ENCODE measurements around the gene HOXB7.

The HOXB7 gene

DNA sequence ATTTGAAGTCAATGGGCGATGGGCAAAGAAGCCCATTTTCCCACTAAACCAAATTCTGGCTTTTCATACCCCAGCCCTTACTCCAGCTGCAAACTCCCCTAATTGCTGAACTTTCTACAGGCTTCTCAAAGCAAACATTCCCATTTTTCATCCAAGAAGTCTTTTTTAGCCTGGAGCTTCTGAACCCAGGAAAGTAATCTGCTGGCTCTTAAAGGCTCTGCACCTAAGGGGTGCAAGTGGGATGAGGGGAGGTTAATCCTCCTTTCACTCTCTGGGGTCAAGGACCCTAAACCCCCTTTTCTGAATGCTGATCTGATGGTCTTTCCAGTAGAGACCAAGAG is 2.4 kb downstream of the HOXB7 start:
- DNase-seq = no peak

DNA sequence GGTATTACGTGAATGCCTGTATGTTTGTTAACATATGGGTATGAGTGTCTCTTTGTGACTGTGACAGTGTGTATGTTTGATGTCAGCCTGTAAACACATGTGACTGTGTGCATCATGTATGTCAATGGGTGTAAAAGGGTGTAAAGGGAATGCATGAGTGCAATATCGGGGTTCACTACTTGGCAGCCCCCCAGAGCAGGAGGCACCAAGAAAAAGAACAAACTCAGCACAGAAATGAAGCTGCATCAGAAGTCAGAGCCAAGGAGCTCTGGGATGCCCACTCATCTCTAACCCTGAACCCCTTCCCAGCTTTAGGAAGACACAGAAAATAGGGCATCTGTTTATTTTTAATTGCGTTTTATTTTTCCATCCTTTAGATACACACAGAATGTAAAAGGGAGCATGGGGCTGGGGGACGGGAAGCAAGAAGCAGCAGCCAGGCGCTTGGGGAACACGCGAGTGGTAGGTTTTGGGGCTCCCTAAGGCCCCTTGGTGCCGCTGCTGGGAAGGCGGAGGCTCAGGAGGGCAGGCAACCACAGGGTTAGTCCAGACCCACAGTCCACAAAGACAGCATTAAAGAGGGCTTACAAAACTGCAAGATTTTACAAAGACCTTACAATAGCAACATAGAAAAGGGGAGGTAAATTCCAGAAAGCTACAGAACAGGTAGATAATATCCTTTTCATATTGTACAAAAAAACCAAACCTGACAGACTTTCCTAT is 3.8 kb downstream of the HOXB7 start:
- DNase-seq = no peak

DNA sequence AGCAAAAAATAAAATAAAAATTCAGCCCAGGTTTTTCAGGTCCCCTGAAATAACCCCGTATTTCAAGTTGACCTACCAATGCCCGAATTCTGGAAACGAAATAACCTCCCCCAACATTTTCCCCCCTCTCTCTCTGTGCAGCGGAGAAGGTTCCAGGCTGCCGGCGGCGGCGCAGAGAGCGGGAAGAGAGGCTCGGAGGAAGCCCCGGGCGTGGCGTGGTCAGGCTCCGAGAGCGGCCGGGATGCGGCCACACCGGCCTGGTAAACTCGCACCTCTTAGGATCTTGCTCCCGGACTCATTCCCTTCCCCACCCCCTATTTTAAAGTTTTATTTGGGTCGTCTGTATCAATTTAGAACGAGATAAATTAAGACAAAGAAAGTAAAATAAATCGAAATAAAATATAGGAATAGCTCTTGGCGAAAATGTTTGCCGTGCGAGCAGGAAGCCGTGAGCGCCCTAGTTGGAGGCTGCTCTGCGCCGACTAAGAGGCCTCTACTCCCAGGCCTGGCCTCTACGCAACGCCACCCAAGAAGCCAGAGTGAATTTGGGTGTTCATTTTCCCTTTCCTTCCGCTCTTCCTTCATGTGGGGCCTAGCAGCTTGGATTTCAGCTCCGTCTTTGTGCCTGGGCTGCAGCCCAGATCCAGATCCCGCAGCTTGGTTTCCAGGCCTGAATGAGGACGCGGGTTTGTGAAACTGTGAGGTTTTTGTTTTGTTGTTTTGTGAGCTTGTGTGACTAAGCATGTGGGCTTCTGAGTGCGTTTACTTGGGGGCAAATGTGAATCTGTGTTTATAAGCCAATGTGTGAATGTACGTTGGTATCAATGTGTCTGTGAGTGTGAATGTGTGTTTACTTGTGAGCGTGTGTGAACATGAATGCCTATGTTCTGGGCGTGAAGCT is 4.6 kb downstream of the HOXB7 start:
- peak; percentile 79 for DNase-seq

DNA sequence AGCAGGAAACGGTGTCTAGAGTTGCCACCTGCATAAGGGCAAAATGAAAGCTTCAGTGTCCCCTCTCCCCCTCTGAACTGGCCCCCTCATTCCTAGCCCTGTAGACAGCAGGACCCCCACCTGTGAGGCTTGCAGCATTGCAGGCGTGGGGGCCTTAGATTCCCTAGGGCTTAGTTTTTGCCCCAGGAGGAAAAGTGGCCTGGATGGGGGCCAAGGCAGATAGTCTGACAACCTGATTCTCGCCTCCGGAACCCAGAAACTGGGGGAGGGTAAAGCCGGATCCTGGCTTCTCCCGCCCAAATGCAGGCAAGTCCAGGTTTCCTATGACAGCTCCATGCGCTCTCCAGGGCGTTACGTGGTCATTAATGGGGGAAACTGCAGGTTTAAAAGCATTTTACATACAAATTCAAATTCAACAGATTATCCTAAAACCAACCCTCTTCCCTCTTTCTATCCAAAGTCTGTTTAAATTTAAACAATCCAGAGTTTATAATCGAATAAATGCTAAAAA is 5.4 kb downstream of the HOXB7 start:
- DNase-seq = no peak

- no peak for DNase-seq
Measured at GRCh38 chr17:48604770-48605329, 6.0 kb downstream of the HOXB7 start, which contains the start of gene HOXB6. HOXB6 (minus strand) TSS chr17:48604986; CDS start chr17:48598150, 6,836 bp downstream.

DNA sequence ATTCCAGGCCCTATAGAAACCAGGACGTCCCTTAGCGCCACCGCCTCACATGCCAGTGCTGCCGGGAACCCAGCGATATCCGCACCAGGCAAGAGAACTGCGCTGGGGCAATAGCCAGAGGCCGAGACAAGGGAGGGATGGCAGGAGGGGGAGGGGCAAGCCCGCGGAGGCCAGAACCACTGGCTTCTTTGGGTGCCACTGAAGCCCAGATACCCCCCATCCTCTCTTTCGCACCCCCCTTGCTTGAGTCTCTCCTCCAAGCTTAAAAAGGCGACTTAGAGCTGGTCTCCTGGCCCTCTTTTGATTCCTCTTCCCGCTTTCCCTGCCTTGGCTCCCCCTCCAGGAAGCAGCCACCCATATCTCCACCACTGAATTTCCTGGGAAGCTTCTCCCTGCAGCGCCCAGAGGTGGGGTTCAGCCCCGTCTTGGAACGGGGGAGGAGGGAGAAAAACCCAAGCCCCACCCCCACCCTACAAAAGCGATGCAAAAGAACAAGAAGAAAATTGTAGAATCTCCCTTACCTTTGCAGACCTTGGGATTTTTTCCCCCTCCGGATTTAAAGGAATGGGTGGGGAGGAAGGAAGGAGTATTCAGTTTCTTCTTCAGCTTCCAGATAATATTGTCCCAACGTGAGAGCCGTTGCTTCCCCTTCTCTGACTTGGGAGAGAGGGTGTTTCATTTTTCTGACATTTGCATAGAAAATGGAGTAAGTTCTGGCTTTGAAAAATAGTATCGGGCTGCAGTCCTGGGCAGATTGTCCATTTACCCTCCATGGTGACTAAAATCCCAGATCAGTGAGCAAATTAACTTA is 6.7 kb downstream of the HOXB7 start:
- DNase-seq = no peak

DNA sequence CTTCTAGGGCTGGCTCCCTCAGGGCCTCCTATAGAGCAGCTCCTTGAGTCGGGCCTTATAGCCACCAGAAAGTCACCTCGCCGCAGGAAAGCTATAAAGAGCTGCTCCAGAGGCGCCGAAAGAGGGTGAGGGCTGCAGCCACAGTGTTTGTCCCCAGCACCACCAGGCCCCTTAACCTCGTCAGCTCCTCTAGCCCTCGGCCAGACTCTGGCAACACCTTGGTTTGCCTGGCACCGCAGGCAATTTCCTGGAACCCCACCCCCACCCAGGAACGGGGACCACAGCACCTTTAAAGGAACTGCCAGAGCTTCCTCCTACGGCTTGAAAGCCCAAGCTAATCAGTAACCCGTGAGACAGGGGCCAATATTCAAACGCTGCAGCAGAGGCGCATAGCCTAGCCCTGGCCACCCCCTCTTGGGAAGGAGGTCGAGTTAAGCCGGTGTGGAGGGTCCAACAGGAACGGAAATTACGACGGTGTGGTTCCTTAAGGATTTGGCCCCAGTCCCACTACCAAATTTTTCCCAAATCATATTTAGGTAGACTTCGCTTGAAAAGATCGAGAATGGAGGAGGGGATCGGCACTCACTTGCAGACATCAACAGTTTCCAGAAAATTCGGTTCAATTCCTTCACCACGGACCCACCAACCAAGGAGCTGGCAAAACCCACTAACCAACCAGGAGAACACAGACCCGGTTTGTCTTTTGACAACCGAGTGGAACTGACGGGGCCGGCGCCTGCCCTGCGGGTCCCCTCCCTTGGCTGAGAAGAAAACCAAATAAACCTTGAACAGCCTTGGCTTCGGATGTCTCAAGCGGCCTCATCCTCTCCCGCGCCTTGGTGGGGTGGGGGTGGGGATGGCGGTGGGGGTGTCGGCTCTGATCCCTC is 9.0 kb downstream of the HOXB7 start:
- DNase-seq = no peak

GRCh38 chr17:48601207-48601538 is 9.6 kb downstream of the HOXB7 start:
- no peak for DNase-seq

- no peak for DNase-seq
Measured at GRCh38 chr17:48600244-48601098, 10.3 kb downstream of the HOXB7 start.

GRCh38 chr17:48599354-48599753 is 11.5 kb downstream of the HOXB7 start:
- no peak for DNase-seq

GRCh38 chr17:48598736-48599135 is 12.1 kb downstream of the HOXB7 start:
- DNase-seq = no peak

GRCh38 chr17:48597778-48598631 is 12.8 kb downstream of the HOXB7 start:
- DNase-seq = peak; percentile 59

GRCh38 chr17:48597528-48597777 is 13.4 kb downstream of the HOXB7 start:
- no peak for DNase-seq

GRCh38 chr17:48596735-48597527 is 13.9 kb downstream of the HOXB7 start:
- DNase-seq = no peak

- no peak for DNase-seq
Measured at GRCh38 chr17:48596000-48596734, 14.7 kb downstream of the HOXB7 start.

DNA sequence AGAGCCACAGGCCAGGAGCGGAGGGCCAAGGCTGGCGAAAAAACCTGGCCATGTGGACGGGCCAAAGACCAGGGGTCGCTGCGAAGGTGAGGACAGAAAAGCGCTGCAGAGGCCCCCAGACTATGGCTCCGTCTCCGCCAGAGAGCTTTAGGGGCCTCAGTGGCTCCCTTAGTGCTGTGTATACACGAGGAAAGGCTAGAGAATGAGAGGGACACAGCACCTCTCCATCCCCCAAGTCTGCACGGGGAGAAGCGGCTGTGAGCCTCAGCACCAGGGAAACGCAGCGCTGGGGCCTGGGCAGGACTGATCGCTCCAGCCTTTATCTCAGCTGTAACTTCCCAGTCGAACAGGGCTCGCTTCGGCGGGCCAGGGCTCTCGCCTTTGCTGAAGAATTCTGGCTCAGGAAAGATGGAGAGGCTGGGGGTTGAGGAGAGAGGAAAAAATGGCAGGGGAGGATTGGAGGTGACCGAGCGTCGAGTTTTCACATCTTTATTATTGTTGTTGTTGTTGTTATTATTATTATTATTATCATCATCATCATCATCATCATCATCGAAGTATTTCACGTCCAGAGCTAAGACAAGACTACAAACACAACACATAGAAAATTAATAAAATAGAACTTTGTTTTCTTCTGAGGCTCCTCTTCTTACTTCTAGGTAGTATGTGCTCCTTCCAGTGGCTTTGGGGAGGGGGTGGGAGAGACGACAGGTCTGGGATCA is 15.4 kb downstream of the HOXB7 start:
- no peak for DNase-seq

DNA sequence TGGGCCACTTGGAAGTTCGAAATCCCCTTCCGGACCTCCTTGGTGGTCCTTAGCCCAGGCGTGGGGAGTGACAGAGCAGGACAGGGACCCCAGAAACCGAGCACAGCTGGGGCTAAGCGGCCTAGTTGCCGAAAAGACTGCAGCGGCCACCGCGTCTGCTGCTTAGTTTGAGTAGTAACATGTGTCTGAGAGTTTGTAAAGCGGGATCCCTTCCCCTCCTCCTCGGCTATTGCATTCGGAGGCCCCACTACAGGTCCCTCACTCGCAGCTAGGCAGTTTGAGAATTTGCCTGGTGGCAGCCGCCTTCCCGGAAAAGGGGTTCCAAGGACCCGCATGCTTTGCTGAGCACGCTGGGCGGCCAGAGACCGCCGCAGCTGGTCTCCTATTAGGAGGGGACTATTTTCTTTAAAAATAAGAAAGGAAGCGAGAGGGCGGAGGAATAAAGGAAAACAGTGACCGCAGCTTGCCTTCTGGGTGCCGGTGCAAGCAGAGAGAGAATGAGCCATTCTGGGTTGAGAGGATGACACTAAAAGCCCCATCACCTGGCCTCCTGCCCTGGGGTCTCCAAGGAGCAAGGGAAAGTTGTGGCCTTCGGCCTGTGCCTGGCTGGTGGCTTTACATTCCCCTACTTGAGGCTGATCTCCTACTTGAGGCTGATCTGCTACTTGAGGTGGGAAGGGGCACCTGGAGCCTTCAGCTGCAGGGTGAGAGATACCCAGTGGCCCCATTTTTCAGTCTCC is 16.1 kb downstream of the HOXB7 start:
- DNase-seq = no peak
